Measurements from ENCODE around the gene GRK5.
"Not testable (repeated sequence)": the region's sequence is repeated elsewhere in the genome, so short reads cannot be mapped to it uniquely, and the experiment has no call there.

Gene GRK5

GRCh38 chr10:119207366-119207666, at the start of gene GRK5:
TSS of gene GRK5 (plus strand) at chr10:119207571. CDS start at chr10:119207918, 347 bp downstream.
- peak; percentile 85 for DNase-seq (ENCODE audit: low read depth, low spot score)

GRCh38 chr10:119159332-119159731, 48.0 kb upstream of the GRK5 start:
- DNase-seq (ENCODE audit: low read depth, low spot score): no peak

GRCh38 chr10:119161680-119162451, 45.5 kb upstream of the GRK5 start:
- DNase-seq (ENCODE audit: low read depth, low spot score): no peak

GRCh38 chr10:119162452-119163092, 44.8 kb upstream of the GRK5 start:
- DNase-seq (ENCODE audit: low read depth, low spot score): no peak

GRCh38 chr10:119165171-119166117, 41.9 kb upstream of the GRK5 start, which contains the start of gene SFXN4:
TSS of gene SFXN4 (minus strand) at chr10:119165714. CDS start at chr10:119165647, 67 bp downstream.
- peak; percentile 56 for DNase-seq (ENCODE audit: low read depth, low spot score)

GRCh38 chr10:119166118-119166500, 41.3 kb upstream of the GRK5 start:
- no peak for DNase-seq (ENCODE audit: low read depth, low spot score)

GRCh38 chr10:119166564-119166963, 40.8 kb upstream of the GRK5 start:
- no peak for DNase-seq (ENCODE audit: low read depth, low spot score)

- DNase-seq (ENCODE audit: low read depth, low spot score): no peak
Observed at GRCh38 chr10:119167041-119167440, 40.3 kb upstream of the GRK5 start.

GRCh38 chr10:119174109-119174508, 33.3 kb upstream of the GRK5 start:
- no peak for DNase-seq (ENCODE audit: low read depth, low spot score)

GRCh38 chr10:119176166-119176565, 31.2 kb upstream of the GRK5 start:
- no peak for DNase-seq (ENCODE audit: low read depth, low spot score)

GRCh38 chr10:119177708-119178371, 29.5 kb upstream of the GRK5 start:
- DNase-seq (ENCODE audit: low read depth, low spot score): peak; percentile 7

GRCh38 chr10:119178372-119179119, 28.8 kb upstream of the GRK5 start, which contains the start of gene PRDX3:
TSS of gene PRDX3 (minus strand) at chr10:119178812. CDS start at chr10:119178790, 22 bp downstream.
- DNase-seq (ENCODE audit: low read depth, low spot score): peak; percentile 92

- not testable (repeated sequence) for DNase-seq (ENCODE audit: low read depth, low spot score)
Observed at GRCh38 chr10:119180850-119181400, 26.4 kb upstream of the GRK5 start.

- DNase-seq (ENCODE audit: low read depth, low spot score): no peak
Observed at GRCh38 chr10:119183664-119184412, 23.5 kb upstream of the GRK5 start.

GRCh38 chr10:119189811-119190282, 17.5 kb upstream of the GRK5 start:
- DNase-seq (ENCODE audit: low read depth, low spot score): no peak

GRCh38 chr10:119190353-119190752, 17.0 kb upstream of the GRK5 start:
- no peak for DNase-seq (ENCODE audit: low read depth, low spot score)

- no peak for DNase-seq (ENCODE audit: low read depth, low spot score)
Observed at GRCh38 chr10:119190954-119191785, 16.2 kb upstream of the GRK5 start.

- DNase-seq (ENCODE audit: low read depth, low spot score): no peak
Observed at GRCh38 chr10:119191881-119192280, 15.5 kb upstream of the GRK5 start.

GRCh38 chr10:119197921-119198320, 9.4 kb upstream of the GRK5 start:
- DNase-seq (ENCODE audit: low read depth, low spot score): no peak
